HG02973 (cell line): ENCODE measurements around the gene STING1.
"Not testable (repeated sequence)": the region's sequence is repeated elsewhere in the genome, so short reads cannot be mapped to it uniquely, and the experiment has no call there.

Experiments used
- ATAC-seq: cut with Tn5 transposase; IDR thresholded peaks from one replicate; pipeline ENCODE4 v1.9.1; 2021; ENCODE audit warnings: moderate library complexity; ENCODE audit not compliant: unreplicated experiment

The STING1 gene

DNA sequence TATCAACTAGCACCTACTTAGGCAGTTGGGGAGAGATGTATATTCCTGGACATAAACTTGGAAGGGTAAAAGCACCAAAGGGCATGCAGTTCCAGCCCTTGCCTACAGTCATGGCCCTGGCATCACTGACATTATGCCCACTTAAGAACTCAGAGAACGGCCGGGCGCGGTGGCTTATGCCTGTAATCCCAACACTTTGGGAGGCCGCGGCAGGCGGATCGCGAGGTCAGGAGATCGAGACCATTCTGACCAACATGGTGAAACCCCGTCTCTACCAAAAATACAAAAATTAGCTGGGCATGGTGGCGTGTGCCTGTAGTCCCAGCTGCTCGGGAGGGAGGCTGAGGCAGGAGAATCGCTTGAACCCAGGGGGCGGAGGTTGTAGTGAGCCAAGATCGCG is 42.1 kb downstream of the STING1 start:
- ATAC-seq = not testable (repeated sequence)

DNA sequence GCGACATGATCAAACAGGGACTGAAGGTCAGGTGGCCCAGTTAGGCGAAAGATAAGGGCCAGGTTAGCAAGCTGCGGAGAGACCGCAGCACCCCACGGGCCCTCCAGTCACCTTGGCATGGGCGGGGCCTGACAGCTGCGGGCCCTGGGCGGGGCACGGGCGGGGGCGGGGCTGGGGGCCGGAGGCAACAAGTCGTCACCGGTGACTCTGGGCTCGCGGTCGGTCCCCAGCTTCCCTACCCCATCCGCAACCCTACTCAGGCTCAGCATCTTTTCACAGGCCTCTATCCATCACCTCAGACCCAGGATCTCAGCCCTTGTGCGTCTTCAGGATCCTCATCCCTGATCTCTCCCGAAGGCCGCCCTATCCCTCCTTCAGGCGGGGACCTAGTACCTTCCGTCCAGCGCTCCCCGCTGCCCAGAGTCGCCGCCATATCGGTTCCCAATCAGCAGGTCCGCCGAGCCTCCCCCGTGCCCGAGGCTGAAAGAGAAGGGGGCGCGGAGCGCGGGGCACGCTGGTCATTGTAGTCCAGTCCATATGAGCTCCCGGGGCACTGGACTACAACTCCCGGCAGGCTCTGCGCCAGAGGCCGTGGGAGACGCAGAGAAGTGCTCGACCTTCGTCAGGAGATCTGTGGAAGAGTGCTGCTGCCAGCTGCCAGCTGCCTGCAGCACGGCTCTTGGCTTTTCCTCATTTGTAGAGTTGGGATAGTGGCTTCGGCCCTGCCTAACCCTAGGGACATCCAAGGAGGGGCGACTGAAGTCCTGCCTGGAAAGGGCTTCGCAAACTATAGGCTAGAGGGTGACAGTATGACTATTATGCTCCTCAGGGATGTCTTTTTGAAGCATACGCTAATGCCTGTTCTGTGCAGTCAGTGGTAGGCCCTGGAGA is 43.3 kb downstream of the STING1 start, which contains the start of gene DNAJC18:
DNAJC18 (minus strand) TSS at position 513 of the 891 bp plus-strand sequence; CDS start at position 433, 80 bp downstream.
- peak; percentile 77 for ATAC-seq

DNA sequence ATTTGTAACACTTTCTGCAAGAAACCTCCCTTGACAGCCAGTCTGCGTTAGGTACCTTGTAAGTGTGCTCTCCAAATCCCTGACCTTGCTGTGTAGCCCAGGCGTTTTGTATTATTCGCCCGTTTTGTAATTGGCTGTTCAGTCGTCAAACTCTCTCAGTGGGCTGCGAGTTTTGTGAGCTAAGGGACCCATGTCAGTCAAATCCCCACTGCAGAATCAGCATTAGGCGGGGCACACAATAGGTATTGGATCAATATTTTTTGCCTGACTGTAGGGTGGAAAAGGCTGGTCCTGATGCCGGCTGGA is 43.9 kb downstream of the STING1 start:
- no peak for ATAC-seq

DNA sequence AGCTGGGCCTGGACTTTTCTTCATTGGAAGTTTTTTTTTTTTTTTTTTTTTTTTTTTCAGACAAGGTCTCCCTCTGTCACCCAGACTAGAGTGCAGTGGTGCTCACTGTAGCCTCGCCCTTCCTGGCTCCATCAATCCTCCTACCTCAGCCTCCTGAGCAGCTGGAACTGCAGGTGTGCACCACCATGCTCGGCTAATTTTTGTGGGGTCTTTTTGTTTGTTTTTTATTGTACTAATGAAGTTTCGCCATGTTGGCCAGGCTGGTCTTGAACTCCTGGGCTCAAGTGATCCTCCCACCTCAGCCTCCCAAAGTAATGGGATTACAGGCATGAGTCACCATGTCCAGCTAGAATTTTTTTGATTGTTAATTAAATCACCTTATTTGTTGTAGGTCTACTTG is 46.9 kb downstream of the STING1 start:
- ATAC-seq = no peak

DNA sequence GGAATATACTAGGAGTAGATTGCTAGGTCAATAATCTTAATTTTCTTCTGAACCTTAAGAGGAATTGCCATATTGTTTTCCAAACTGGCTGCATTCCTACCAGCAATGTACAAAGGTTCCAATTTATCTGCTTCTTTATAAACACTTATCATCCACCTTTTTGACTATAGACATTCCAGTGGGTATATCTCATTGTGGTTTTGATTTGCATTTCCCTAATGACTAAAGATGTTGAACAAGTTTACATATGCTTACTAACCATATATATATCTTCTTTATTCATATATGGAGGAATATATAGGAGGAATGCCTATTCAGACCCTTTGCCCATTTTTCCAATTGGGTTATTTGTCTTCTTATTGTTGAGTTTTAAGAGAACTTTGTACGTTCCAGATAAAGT is 50.9 kb downstream of the STING1 start:
- no peak for ATAC-seq

DNA sequence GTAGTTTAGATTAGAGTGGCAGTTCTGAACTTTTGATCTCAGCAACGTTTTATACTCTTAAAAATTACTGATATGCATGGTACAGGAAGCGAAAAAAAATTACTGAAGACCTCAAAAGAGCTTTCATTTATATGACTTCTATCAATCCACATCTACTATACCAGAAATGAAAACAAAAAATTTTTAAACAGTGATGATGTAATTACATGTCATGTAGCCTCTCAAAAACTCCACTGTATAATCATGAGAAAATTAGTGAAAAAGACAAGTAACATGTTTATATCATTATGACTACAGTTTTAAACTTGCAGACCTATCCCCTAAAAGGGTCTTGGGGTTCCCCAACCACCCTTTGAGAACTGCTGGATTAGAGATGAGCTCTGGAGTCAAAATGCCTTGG is 52.5 kb downstream of the STING1 start:
- ATAC-seq = no peak

DNA sequence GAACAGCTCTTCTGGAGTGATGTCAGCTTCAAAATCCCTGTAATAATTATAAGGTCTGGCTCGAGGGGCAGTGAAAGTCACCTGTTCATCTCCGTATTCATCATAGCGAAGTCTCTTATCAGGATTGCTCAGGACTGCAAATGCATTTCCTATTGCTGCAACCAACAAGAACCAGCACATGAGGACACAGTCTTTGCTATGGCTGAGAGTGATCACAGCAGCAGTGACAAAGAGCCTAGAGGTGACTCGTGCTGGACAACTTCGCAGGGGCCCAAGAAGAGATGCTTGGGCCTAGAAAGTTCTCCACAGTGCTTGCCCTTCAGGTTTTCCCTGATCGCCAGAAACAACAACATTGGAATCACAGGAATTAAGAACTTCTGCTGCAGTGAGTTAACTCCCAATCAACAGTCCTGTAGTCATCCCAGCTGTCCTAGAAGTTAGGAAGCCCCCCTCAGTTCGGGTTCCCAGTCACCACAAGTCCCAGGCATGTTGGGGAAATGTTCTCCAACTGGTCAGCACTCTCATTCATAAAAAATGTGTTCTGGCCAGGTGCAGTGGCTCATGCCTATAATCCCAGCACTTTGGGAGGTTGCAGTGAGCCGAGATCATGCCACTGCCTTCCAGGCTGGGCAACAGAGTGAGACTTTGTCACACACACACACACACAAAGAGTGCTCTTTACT is 56.2 kb downstream of the STING1 start:
- ATAC-seq = no peak
